ENCODE results near the gene KCP. TPM values are rescaled to one million over a fixed set of nuclear protein-coding genes. Genes with fewer than 3 reads are reported as not detected.
A peak's percentile ranks its signal among the peaks of the same experiment; 100 is the strongest.

KCP gene
- total and polyA plus RNA-seq, 2 of the 13 experiments (the other 11 are each of a cell fraction or from before 2014, with no cell fraction given), result 0.37 to 1.0 TPM

- no peak for TF ChIP-seq YY1 (IDR thresholded peaks at IDR 0.05; ENCODE audit: insufficient read depth, insufficient replicate concordance, low read depth, low read length)
Measured at GRCh38 chr7:128908750-128909624, 1.5 kb downstream of the KCP start (continued).

- intact Hi-C loops (cut with micrococcal nuclease; ENCODE audit: unreplicated experiment), result no loop called here
- H3K4me3 ChIP-seq (replicated peaks in 1 of 3; ENCODE audit: insufficient read depth in 1 of 3, low read depth in 2 of 3, low read length in 3 of 3), result no peak overlapping the region
- H3K27me3 ChIP-seq (ENCODE audit: control insufficient read depth in 1 of 2, insufficient read depth in 2 of 2, low read length in 2 of 2), result peaks cover 0 to 41% of the 10 kb centered on the region in 2 experiments; a peak in 3 of 5 replicates
- H3K9me3 ChIP-seq (ENCODE audit: low read length), result no peaks in the 10 kb centered on the region
- FAIRE-seq, result no peak
- in situ Hi-C loops (cut with HindIII; ENCODE audit: extremely low pct_ligation_motif_present, low pct_unique_long_range_greater_than_20kb), result loop anchor here (5.0 kb wide), 2 partner anchors 40 to 185 kb away; no protein-coding TSS in a partner anchor
- no peaks in the 10 kb centered on the region for H4K20me1 ChIP-seq (ENCODE audit: insufficient read depth, low read length)
- H3K4me1 ChIP-seq (ENCODE audit: insufficient read depth, low read length), result peaks cover 26% of the 10 kb centered on the region
- POLR2A ChIA-PET, result no interaction called here
- WGBS (ENCODE audit: low lambda C conversion rate), result 21% methylated on average over 4 of the region's 19 CpGs
- H3K9ac ChIP-seq (ENCODE audit: insufficient read depth, low read depth, low read length), result no peak overlapping the region
- CTCF ChIA-PET (ENCODE audit: low intra/inter-chr PET ratio, low total read pairs), result interaction anchor here (1.2 kb wide), 1 partner anchor 184 kb away, joined by 5 read pairs; no protein-coding TSS in a partner anchor
- no peaks in the 10 kb centered on the region for H3K79me2 ChIP-seq (ENCODE audit: insufficient read depth, low read length)
- no peak for DNase-seq (ENCODE audit: low spot score)
- TF ChIP-seq SMAD3 (CRISPR knock-in tag; IDR thresholded peaks at IDR 0.05) (no peak), PHB2 (IDR thresholded peaks at IDR 0.05; ENCODE audit: partially characterized antibody) (no peak), ZNF207 (IDR thresholded peaks at IDR 0.05; ENCODE audit: borderline replicate concordance) (no peak), ZBTB40 (IDR thresholded peaks at IDR 0.05) (peak; percentile 96), ZBTB40 (CRISPR knock-in tag; IDR thresholded peaks at IDR 0.05) (no peak)
- no peak overlapping the region for H3K27ac ChIP-seq (ENCODE audit: extremely low read length, insufficient read depth, low read length)
- no peak overlapping the region for H3K4me2 ChIP-seq (ENCODE audit: low read depth, low read length)
- no peak for ATAC-seq
- no peak overlapping the region for H2AFZ ChIP-seq (ENCODE audit: low read length)
- no peaks in the 10 kb centered on the region for H3K36me3 ChIP-seq (replicated peaks in 1 of 2; ENCODE audit: control insufficient read depth in 1 of 2, insufficient read depth in 2 of 2, low read length in 2 of 2)
- no TSS peak for BruUV-seq (replicated peaks)
Measured at GRCh38 chr7:128906766-128907559, 3.5 kb downstream of the KCP start.
